PC-3 (cell line): ENCODE data around the gene RNF222. TPM values are rescaled to one million over a fixed set of nuclear protein-coding genes. Genes with fewer than 3 reads are reported as not detected.
"Not testable (repeated sequence)": the region's sequence is repeated elsewhere in the genome, so short reads cannot be mapped to it uniquely, and the experiment has no call there.

Experiments
- ATAC-seq: fragments of 200-7000 bp; cut with Tn5 transposase; 2 replicates; pipeline ENCODE4 v1.9.1; 2020; ENCODE audit warnings: mild to moderate bottlenecking, moderate library complexity
- BruUV-seq: library from RNA; stranded (reverse); fragments of 400-500 nt; replicated peaks from 2 replicates; lab custom pipeline; 2021; lab: Mats Ljungman, UMichigan
- CTCF ChIA-PET: fragments of 300-600 bp; sonication (Branson Sonifier 250); formaldehyde crosslinking; loops from one replicate; lab custom pipeline; 2022; ENCODE audit warnings: antibody characterized with exemption; lab: Charles Lee
- POLR2A ChIA-PET: fragments of 300-600 bp; sonication (Branson Sonifier 250); formaldehyde crosslinking; loops from one replicate; lab custom pipeline; 2022; ENCODE audit warnings: antibody characterized with exemption; ENCODE audit not compliant: unreplicated experiment; lab: Charles Lee
- DNase-seq: peaks from one replicate; pipeline ENCODE4 v3.0.0-alpha.2; 2015
- H2AFZ ChIP-seq: fragments of 300-600 bp; sonication (generic); 2 replicates; pipeline ENCODE4 v1.6.0; 2016; ENCODE audit warnings: antibody characterized with exemption, low read length
- H3F3A ChIP-seq: fragments of 300-600 bp; sonication (generic); one replicate; pipeline ENCODE4 v1.6.0; 2017; ENCODE audit warnings: antibody characterized with exemption, low read length, control low read depth, mild to moderate bottlenecking; ENCODE audit not compliant: unreplicated experiment
- H3K27ac ChIP-seq: fragments of 300-600 bp; sonication (generic); 2 replicates; pipeline ENCODE4 v1.5.1; 2016; ENCODE audit warnings: mild to moderate bottlenecking, low read length
- H3K27me3 ChIP-seq: fragments of 300-600 bp; sonication (generic); 2 replicates; pipeline ENCODE4 v1.6.1; 2016; ENCODE audit warnings: low read length, mixed read lengths
- H3K36me3 ChIP-seq: fragments of 300-600 bp; sonication (generic); 2 replicates; pipeline ENCODE4 v1.6.1; 2016; ENCODE audit warnings: low read depth, mixed run types, low read length, mixed read lengths
- H3K4me1 ChIP-seq: fragments of 300-600 bp; sonication (generic); 2 replicates; pipeline ENCODE4 v1.5.1; 2016; ENCODE audit warnings: low read length; ENCODE audit not compliant: insufficient read depth
- H3K4me2 ChIP-seq: fragments of 300-600 bp; sonication (generic); 2 replicates; pipeline ENCODE4 v1.6.0; 2016; ENCODE audit warnings: low read length
- H3K4me3 ChIP-seq: fragments of 300-600 bp; sonication (generic); 2 replicates; pipeline ENCODE4 v1.5.1; 2016; ENCODE audit warnings: mild to moderate bottlenecking, low read length, mixed read lengths
- H3K79me2 ChIP-seq: fragments of 300-600 bp; sonication (generic); 2 replicates; pipeline ENCODE4 v1.6.1; 2017; ENCODE audit warnings: low read length, mixed read lengths
- H3K9ac ChIP-seq: fragments of 300-600 bp; sonication (generic); 2 replicates; pipeline ENCODE4 v1.6.0; 2016; ENCODE audit warnings: mild to moderate bottlenecking, low read length
- H3K9me2 ChIP-seq: fragments of 300-600 bp; sonication (generic); replicated peaks from 2 replicates; pipeline ENCODE4 v1.6.1; 2016; ENCODE audit warnings: mixed run types, low read length, mixed read lengths
- H3K9me3 ChIP-seq: fragments of 300-600 bp; sonication (generic); 2 replicates; pipeline ENCODE4 v1.6.1; 2016; ENCODE audit warnings: low read length, mixed read lengths
- H4K20me1 ChIP-seq: fragments of 300-600 bp; sonication (generic); 2 replicates; pipeline ENCODE4 v1.6.1; 2016; ENCODE audit warnings: low read length, mixed read lengths
- EZH2 ChIP-seq: fragments of 300-600 bp; sonication (generic); IDR thresholded peaks from one replicate; pipeline ENCODE4 v1.6.1; 2017; ENCODE audit warnings: antibody characterized with exemption, mild to moderate bottlenecking, low read length; ENCODE audit not compliant: unreplicated experiment
- EZH2phosphoT487 ChIP-seq: fragments of 300-600 bp; sonication (generic); IDR thresholded peaks from 2 replicates; pipeline ENCODE4 v1.6.1; 2018; ENCODE audit warnings: mild to moderate bottlenecking, antibody characterized with exemption, low read length, borderline replicate concordance
- intact Hi-C: fragments of 100-400 bp; cut with micrococcal nuclease; formaldehyde crosslinking; loops from 2 replicates; pipeline ENCODE4 v1.9.0; 2023
- total RNA-seq: library from RNA; depleted of rRNA; stranded (reverse); fragments of >200 nt; gene quantifications from 2 replicates; pipeline ENCODE4 v1.2.3, GENCODE V29; 2014
- TF ChIP-seq, protein P1 (sequence below): fragments of 300-600 bp; sonication (generic); conservative IDR thresholded peaks from 2 replicates; pipeline ENCODE4 v1.5.1; 2017; ENCODE audit warnings: antibody characterized with exemption, low read depth, mild to moderate bottlenecking, low read length

Gene RNF222
- total RNA-seq, 1 experiment from 2014 or later = 0.07 TPM

GRCh38 chr17:8350339-8350738 is 47.3 kb downstream of the RNF222 start:
- no peaks in the 10 kb centered on the region for H3K36me3 ChIP-seq
- ChIA-PET POLR2A (no interaction called here), CTCF (no interaction called here)
- intact Hi-C loops = no loop called here
- no peaks in the 10 kb centered on the region for H3K79me2 ChIP-seq
- BruUV-seq = no TSS peak
- H3K4me3 ChIP-seq = no peak overlapping the region
- H3F3A ChIP-seq = no peaks in the 10 kb centered on the region
- H3K9me2 ChIP-seq = no peaks in the 10 kb centered on the region
- H3K27me3 ChIP-seq = no peaks in the 10 kb centered on the region
- DNase-seq (no peak), ATAC-seq (no peak)
- no peak overlapping the region for H3K4me2 ChIP-seq
- H3K9ac ChIP-seq = no peak overlapping the region
- no peak overlapping the region for H3K27ac ChIP-seq
- H3K9me3 ChIP-seq = no peaks in the 10 kb centered on the region
- H2AFZ ChIP-seq = no peak overlapping the region
- H3K4me1 ChIP-seq = no peaks in the 10 kb centered on the region
- no peaks in the 10 kb centered on the region for H4K20me1 ChIP-seq
- TF ChIP-seq EZH2 = no peak
- no peak for TF ChIP-seq EZH2phosphoT487
- TF ChIP-seq, protein P1, sequence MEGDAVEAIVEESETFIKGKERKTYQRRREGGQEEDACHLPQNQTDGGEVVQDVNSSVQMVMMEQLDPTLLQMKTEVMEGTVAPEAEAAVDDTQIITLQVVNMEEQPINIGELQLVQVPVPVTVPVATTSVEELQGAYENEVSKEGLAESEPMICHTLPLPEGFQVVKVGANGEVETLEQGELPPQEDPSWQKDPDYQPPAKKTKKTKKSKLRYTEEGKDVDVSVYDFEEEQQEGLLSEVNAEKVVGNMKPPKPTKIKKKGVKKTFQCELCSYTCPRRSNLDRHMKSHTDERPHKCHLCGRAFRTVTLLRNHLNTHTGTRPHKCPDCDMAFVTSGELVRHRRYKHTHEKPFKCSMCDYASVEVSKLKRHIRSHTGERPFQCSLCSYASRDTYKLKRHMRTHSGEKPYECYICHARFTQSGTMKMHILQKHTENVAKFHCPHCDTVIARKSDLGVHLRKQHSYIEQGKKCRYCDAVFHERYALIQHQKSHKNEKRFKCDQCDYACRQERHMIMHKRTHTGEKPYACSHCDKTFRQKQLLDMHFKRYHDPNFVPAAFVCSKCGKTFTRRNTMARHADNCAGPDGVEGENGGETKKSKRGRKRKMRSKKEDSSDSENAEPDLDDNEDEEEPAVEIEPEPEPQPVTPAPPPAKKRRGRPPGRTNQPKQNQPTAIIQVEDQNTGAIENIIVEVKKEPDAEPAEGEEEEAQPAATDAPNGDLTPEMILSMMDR = no peak

DNA sequence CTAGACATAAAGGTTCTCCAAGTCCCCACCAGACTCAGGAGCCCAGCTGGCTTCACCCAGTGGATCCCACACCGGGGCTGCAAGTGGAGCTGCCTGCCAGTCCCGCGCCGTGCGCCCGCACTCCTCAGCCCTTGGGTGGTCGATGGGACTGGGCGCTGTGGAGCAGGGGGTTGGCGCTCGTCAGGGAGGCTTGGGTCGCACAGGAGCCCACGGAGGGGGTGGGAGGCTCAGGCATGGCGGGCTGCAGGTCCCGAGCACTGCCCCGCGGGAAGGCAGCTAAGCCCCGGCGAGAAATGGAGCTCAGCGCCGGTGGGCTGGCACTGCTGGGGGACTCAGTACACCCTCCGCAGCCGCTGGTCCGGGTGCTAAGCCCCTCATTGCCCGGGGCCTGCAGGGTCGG is 50.6 kb downstream of the RNF222 start:
- H3K4me2 ChIP-seq, H3K9ac ChIP-seq, H3K79me2 ChIP-seq, H3K27ac ChIP-seq, DNase-seq, H3K4me1 ChIP-seq, CTCF ChIA-PET, H3F3A ChIP-seq, BruUV-seq, POLR2A ChIA-PET, H4K20me1 ChIP-seq, H3K9me2 ChIP-seq, H3K4me3 ChIP-seq, H3K36me3 ChIP-seq, ATAC-seq, H3K9me3 ChIP-seq, intact Hi-C loops, H3K27me3 ChIP-seq, H2AFZ ChIP-seq: not testable (repeated sequence)

DNA sequence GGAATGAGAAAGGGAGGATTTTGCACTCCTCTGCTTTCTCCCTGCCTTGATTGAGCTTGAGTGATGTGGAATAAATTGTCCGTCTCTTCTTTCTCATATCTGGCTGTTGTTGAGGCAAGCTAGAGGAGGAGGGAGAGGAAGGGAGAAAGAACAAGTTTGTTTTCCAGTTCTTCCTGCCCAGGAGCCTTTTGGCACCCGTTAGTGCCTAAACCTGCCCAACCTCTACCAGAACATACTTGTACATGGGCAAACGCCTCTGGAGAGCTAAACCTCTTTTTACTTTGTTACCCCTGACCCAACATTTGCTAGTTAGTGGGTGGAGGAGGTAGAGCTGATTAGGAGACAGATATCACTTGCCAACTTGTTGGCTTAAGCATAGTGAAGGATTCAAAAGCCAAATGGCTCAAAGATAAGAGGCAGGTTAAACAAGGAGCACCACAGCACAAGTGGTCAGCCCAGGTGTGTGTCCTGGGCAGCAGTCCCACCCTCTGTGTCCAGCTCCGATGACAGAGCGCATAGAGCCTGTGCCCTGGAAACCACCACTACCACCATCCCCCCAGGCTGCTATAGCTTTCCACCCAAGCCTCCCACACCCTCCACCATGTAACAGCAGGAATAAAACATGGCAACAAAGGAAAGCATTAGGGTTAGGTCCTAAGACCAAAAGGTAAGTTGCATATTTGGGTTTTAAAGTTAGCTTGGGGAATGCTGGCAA is 51.5 kb downstream of the RNF222 start:
- no peak overlapping the region for H3K27ac ChIP-seq
- H3K9me3 ChIP-seq = no peaks in the 10 kb centered on the region
- H3K4me3 ChIP-seq = no peak overlapping the region
- no peaks in the 10 kb centered on the region for H3K9me2 ChIP-seq
- DNase-seq (no peak), ATAC-seq (no peak)
- TF ChIP-seq EZH2phosphoT487 (no peak), EZH2 (no peak)
- TF ChIP-seq, protein P1 = no peak
- no peaks in the 10 kb centered on the region for H3F3A ChIP-seq
- H2AFZ ChIP-seq = no peak overlapping the region
- CTCF ChIA-PET = no interaction called here
- H3K79me2 ChIP-seq = no peaks in the 10 kb centered on the region
- no peaks in the 10 kb centered on the region for H3K4me1 ChIP-seq
- H3K4me2 ChIP-seq = no peak overlapping the region
- no peaks in the 10 kb centered on the region for H4K20me1 ChIP-seq
- no peak overlapping the region for H3K9ac ChIP-seq
- POLR2A ChIA-PET = no interaction called here
- intact Hi-C loops = no loop called here
- H3K36me3 ChIP-seq = no peaks in the 10 kb centered on the region
- no TSS peak for BruUV-seq
- H3K27me3 ChIP-seq = no peaks in the 10 kb centered on the region
